ENCODE data around the gene CARMIL1. TPM values are rescaled to one million over a fixed set of nuclear protein-coding genes. Genes with fewer than 3 reads are reported as not detected.

CARMIL1 gene
- total RNA-seq: 1 to 10 TPM; 6.0 to 6.8 TPM

DNA sequence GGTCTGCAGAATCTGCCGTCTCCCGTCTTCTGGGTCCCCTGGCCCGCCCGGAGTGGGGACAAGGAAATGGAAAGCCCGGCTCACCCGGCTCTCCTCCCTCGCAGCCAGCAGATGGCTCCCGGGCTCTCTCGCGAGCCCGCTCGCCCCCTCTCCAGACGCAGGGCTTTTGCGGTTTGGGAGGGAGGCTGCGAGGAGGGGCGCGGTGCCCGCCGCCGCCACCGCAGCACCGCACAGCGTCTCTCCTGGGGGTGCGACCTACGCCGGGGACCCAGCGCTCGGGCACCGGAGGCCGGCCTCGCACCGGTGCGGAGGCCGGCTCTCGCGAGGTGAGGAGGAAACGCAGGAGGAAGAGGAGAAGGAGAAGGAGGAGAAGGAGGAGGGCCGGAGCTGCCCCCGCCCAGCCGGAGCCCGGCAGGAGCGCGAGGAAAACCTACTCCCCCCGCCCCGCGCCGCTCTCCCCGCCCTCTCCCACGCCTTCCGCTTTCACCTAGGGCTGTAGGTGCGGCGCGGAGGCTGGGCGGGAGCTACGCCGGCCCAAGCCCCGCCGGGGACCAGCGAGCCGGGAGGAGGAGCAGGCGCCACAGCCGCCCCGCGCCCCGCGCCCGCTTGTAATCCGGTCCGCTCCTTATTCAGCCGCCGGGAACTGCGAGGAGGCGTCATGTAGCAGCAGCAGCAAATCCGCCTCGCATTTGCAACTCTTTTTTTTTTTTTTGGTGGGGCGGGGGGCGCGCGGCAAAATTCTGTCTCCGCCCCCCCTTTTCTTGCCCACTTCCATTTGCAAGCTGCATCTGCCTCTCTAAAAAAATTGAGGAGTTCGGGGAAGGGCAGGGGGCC is at the start of gene CARMIL1:
TSS of gene CARMIL1 (plus strand) at position 461 of the 834 bp plus-strand sequence. CDS start 422 bp downstream, outside the sequence.
- no peaks in the 10 kb centered on the region for H3K9me3 Mint-ChIP-seq
- peaks cover 12% of the 10 kb centered on the region for H3K4me1 Mint-ChIP-seq
- DNase-seq: peak; percentile 82
- H3K36me3 Mint-ChIP-seq: no peaks in the 10 kb centered on the region
- peak within 1 kb of the TSS; percentile 73 for H3K27ac Mint-ChIP-seq
- H3K4me3 Mint-ChIP-seq: peak within 1 kb of the TSS; percentile 84
- ATAC-seq (ENCODE audit: low read depth): peak; percentile 87
- peaks cover 3% of the 10 kb centered on the region for H3K27me3 Mint-ChIP-seq
- POLR2A ChIA-PET: interaction anchor here (0.5 to 2.6 kb wide), 11 partner anchors 14 to 279 kb away, joined by 3 to 17 read pairs (median 4); no protein-coding TSS in a partner anchor

DNA sequence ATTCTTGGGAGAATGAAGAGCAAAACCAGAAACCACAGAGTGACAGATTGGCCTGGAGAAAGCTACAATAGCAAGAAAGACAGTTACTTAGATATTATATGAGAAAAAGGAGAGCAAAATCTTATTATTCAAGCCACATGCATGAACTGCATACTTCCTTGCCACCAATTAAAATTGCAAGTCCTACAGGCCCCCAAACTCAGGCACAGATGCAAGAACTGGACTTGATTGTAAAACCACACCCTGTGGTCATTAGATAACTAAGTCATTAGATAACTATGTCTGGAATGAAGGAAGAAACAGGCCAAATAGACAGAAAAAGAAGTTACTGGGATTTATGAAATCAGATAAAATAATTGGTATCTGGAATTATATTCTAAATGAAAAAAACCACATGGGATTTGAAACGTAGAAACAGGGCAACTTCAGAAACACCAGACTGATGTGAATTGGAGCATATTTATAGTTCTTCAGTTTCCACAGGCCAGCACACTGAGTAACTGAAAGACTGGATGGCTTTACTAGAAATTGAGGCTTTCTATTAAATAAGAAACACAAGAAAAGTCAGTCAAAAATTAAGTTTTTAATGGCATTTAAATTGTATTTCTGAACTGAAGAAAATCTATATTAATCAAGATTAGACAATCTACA is 49.4 kb upstream of the CARMIL1 start:
- Mint-ChIP-seq H3K4me3 (no peak overlapping the region), H3K27ac (no peak overlapping the region), H3K36me3 (no peaks in the 10 kb centered on the region), H3K27me3 (peaks cover 3% of the 10 kb centered on the region), H3K9me3 (no peaks in the 10 kb centered on the region), H3K4me1 (no peaks in the 10 kb centered on the region)
- ATAC-seq (ENCODE audit: low read depth) (no peak), DNase-seq (no peak)
- POLR2A ChIA-PET: no interaction called here

DNA sequence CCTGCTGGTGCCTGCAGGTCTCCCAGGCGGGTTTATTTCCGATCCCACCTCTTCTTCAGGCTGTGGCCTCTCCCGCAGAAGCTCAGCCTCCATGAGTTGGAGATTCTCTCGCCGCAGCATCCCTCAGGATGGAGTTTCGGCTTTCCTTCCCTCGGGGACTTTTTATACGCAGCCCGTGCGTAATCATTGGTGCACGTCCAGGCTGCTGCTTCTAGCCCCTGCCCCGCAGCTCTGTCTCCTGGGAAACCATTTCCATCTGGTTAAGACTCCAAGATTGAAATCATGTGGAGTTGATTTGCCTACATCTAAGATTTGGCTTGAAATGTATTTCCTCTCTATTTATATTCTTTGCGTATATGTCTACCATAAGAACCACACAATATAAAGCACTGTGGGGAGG is 46.7 kb upstream of the CARMIL1 start:
- ATAC-seq (ENCODE audit: low read depth): no peak
- no peak overlapping the region for H3K4me3 Mint-ChIP-seq
- no peaks in the 10 kb centered on the region for H3K9me3 Mint-ChIP-seq
- DNase-seq: no peak
- peaks cover 8% of the 10 kb centered on the region for H3K27me3 Mint-ChIP-seq
- H3K36me3 Mint-ChIP-seq: no peaks in the 10 kb centered on the region
- no peak overlapping the region for H3K27ac Mint-ChIP-seq
- POLR2A ChIA-PET: no interaction called here
- peaks cover 3% of the 10 kb centered on the region for H3K4me1 Mint-ChIP-seq

DNA sequence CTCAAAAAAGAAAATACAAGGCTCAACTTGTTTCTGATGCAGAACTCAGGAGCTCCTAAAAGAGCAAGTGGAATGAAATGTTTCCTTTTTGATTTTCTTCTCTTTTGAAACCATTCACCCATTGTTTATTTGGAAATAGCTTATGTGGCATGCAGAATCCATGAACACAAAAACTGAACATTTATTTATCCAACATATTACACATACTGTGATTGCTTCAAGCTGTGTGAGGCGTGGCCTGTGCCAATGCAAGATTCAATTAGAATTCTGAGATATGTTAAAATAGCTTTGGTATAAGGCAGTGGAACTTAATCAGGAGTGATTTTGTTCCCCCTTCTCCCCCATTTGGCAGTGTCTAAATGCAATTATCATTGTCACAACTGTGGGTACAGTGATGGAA is 45.9 kb upstream of the CARMIL1 start:
- no peak overlapping the region for H3K27ac Mint-ChIP-seq
- peaks cover 8% of the 10 kb centered on the region for H3K27me3 Mint-ChIP-seq
- H3K9me3 Mint-ChIP-seq: no peaks in the 10 kb centered on the region
- DNase-seq: no peak
- H3K4me1 Mint-ChIP-seq: peaks cover 3% of the 10 kb centered on the region
- H3K36me3 Mint-ChIP-seq: no peaks in the 10 kb centered on the region
- POLR2A ChIA-PET: interaction anchor here (0.7 kb wide), 1 partner anchor 103 kb away, joined by 3 read pairs; no protein-coding TSS in a partner anchor
- no peak for ATAC-seq (ENCODE audit: low read depth)
- no peak overlapping the region for H3K4me3 Mint-ChIP-seq

DNA sequence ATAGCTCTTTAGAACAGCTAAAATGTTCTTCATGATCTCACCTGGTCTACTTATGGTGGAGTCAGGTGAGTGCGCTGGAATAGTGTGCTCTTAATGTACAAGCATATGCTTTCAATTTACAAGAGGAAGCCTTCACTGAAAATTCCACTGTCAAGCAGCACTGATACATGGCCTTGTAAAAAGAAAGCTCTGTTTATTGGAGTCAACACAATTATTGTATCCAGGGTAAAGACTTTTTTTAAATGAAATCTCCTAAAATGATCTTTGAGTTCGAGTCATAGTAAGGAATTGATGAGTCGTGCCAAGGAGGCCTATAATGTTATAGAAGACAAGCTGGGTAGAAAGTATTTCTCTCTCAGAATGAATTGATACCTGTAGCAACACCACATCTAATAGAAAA is 41.6 kb upstream of the CARMIL1 start:
- no peak for DNase-seq
- H3K9me3 Mint-ChIP-seq: no peaks in the 10 kb centered on the region
- no peak overlapping the region for H3K4me3 Mint-ChIP-seq
- POLR2A ChIA-PET: no interaction called here
- no peaks in the 10 kb centered on the region for H3K36me3 Mint-ChIP-seq
- peaks cover 3% of the 10 kb centered on the region for H3K4me1 Mint-ChIP-seq
- H3K27ac Mint-ChIP-seq: no peak overlapping the region
- ATAC-seq (ENCODE audit: low read depth): no peak
- H3K27me3 Mint-ChIP-seq: peaks cover 10% of the 10 kb centered on the region

DNA sequence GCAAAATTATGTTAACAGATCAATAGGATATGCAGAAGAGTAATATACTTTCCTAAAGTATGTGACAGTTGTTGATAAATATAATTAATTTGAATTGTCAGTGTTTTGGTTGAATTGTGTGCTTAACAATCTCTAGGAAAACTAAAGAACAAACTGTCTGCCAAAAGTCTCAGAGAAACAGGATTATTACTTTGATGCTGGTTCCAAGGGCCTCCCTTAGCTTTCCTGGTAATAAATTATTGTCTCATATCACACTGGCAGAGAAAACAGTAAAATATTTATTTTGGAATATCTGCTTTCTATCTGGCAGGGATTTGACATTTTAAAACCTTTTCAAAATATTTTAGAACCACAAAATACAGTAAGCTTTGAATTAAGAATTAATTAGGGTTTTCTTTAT is 40.1 kb upstream of the CARMIL1 start:
- POLR2A ChIA-PET: no interaction called here
- Mint-ChIP-seq H3K4me1 (peaks cover 3% of the 10 kb centered on the region), H3K4me3 (no peak overlapping the region), H3K27ac (no peak overlapping the region), H3K9me3 (no peaks in the 10 kb centered on the region), H3K36me3 (no peaks in the 10 kb centered on the region), H3K27me3 (peaks cover 10% of the 10 kb centered on the region)
- ATAC-seq (ENCODE audit: low read depth) (no peak), DNase-seq (no peak)

DNA sequence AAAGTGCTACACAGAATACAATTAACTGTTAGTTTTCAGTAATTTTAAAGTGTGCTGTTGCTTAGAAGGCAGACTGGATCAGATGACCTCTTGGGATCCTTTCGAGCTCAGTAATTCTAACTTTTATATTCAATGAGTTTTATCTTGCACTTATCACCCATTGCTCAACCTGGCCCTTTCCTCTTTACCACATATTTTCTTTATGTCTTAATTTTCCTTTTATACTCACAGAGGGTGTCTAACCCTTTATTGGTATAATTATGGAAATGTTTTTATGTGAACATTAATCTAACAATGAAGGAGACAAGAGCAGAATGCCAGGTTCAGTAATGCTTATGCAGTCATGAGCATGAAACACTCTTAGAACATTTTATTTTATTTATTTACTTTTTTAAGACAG is 39.7 kb upstream of the CARMIL1 start:
- Mint-ChIP-seq H3K4me1 (peaks cover 3% of the 10 kb centered on the region), H3K36me3 (no peaks in the 10 kb centered on the region), H3K27me3 (peaks cover 10% of the 10 kb centered on the region), H3K4me3 (no peak overlapping the region), H3K9me3 (no peaks in the 10 kb centered on the region), H3K27ac (no peak overlapping the region)
- POLR2A ChIA-PET: no interaction called here
- ATAC-seq (ENCODE audit: low read depth) (no peak), DNase-seq (no peak)

DNA sequence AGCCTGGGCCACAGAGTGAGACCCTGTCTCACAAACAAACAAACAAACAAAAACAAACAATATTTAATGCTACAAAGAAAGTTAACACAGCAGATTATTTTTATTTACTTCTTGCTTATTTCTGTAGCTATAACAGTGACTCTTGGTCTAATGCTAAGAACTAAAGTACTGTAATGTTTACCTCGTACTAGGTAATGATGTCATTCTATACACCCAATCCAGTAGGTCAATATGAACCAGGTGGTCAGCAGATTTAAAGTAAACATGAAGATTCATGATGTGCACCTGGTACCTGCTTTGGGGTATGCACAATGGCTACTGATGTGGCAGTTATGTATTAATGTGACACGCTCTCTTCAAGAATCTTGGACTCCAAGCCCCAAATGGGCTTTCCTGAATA is 36.6 kb upstream of the CARMIL1 start:
- H3K9me3 Mint-ChIP-seq: no peaks in the 10 kb centered on the region
- H3K4me1 Mint-ChIP-seq: no peaks in the 10 kb centered on the region
- POLR2A ChIA-PET: no interaction called here
- no peaks in the 10 kb centered on the region for H3K36me3 Mint-ChIP-seq
- H3K27ac Mint-ChIP-seq: no peak overlapping the region
- DNase-seq: no peak
- H3K4me3 Mint-ChIP-seq: no peak overlapping the region
- no peak for ATAC-seq (ENCODE audit: low read depth)
- H3K27me3 Mint-ChIP-seq: peaks cover 2% of the 10 kb centered on the region

DNA sequence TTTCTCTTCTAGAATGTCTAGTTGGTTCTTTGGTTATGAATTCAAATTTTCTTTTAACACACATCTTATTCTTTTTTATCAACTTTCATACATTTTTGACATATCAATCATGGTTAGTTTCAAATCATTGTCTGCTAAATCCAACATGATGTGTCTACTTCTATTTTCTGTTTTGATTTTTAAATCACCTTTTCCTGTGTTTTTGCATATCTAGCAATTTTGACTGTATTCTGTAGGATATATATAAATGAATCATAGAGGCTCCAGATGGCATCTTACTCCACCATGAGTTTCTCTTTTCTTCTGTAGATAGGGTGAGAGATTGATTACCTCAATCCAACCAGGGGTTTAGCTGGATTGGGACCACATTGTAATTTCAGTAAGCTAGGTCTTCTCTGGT is 34.3 kb upstream of the CARMIL1 start:
- Mint-ChIP-seq H3K4me1 (no peaks in the 10 kb centered on the region), H3K27me3 (peaks cover 2% of the 10 kb centered on the region), H3K27ac (no peak overlapping the region), H3K4me3 (no peak overlapping the region), H3K9me3 (no peaks in the 10 kb centered on the region), H3K36me3 (no peaks in the 10 kb centered on the region)
- DNase-seq: no peak
- POLR2A ChIA-PET: no interaction called here
- ATAC-seq (ENCODE audit: low read depth): no peak

DNA sequence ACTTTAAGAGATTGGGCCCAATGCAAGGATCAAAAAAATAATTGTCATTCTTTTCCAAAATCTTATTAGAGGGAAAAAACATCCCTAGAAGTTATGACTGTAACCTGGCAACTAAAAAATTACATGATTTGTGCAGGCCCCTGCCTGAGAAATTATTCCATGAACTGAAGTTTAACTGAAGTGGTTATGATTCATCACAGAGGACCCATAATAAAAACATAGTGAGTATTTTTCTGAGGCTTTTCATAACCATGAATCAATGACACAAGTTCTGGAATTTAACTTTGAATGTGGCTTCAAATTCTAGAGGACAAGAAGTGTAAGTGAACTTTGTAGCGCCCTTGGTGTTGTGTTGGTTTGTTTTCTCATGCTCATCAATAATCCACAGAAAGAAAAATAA is 31.1 kb upstream of the CARMIL1 start:
- ATAC-seq (ENCODE audit: low read depth): no peak
- POLR2A ChIA-PET: no interaction called here
- peaks cover 3% of the 10 kb centered on the region for H3K27me3 Mint-ChIP-seq
- no peak overlapping the region for H3K27ac Mint-ChIP-seq
- H3K4me1 Mint-ChIP-seq: peaks cover 3% of the 10 kb centered on the region
- no peaks in the 10 kb centered on the region for H3K36me3 Mint-ChIP-seq
- DNase-seq: no peak
- H3K9me3 Mint-ChIP-seq: no peaks in the 10 kb centered on the region
- no peak overlapping the region for H3K4me3 Mint-ChIP-seq

DNA sequence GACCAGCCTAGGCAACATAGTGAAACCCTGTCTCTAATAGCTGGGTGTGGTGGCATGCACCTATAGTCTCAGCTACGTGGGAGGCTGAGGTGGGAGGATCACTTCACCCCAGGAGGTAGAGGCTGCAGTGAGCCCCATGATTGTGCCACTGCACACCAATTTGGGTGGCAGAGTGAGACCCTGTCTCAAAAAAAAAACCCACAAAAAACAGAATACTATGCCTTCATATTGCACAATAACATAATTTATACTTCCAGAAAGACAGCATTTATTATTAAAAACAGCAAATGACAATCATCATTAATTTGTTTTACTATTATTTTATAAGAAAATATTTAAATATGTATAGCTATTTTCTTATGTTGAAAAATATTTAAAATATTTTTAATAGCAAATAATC is 30.0 kb upstream of the CARMIL1 start:
- ATAC-seq (ENCODE audit: low read depth) (no peak), DNase-seq (no peak)
- peaks cover 3% of the 10 kb centered on the region for H3K4me1 Mint-ChIP-seq
- H3K9me3 Mint-ChIP-seq: no peaks in the 10 kb centered on the region
- POLR2A ChIA-PET: no interaction called here
- H3K27ac Mint-ChIP-seq: no peak overlapping the region
- H3K27me3 Mint-ChIP-seq: peaks cover 3% of the 10 kb centered on the region
- no peak overlapping the region for H3K4me3 Mint-ChIP-seq
- H3K36me3 Mint-ChIP-seq: no peaks in the 10 kb centered on the region

DNA sequence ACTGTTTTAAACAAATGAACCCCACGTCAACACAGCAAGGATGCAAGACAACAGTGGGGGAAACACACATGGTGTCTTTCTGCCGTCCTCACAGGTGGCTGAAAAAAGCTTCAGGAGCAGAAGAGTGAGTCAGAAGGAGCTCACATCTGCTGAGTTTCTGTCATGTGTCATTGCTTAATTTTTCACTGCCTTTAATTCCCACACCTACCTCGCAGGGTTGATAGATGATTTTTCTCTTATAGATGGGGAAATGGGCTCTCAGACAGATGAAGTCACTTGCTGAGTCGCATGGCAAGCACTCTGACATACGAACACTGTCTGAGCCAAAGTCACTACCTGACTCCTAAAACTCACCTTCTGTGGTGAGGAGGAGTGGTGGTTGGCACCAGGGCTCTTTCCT is 28.3 kb upstream of the CARMIL1 start:
- no peak overlapping the region for H3K4me3 Mint-ChIP-seq
- POLR2A ChIA-PET: no interaction called here
- H3K27ac Mint-ChIP-seq: no peak overlapping the region
- peaks cover 3% of the 10 kb centered on the region for H3K4me1 Mint-ChIP-seq
- H3K36me3 Mint-ChIP-seq: no peaks in the 10 kb centered on the region
- DNase-seq (no peak), ATAC-seq (ENCODE audit: low read depth) (no peak)
- peaks cover 3% of the 10 kb centered on the region for H3K27me3 Mint-ChIP-seq
- H3K9me3 Mint-ChIP-seq: no peaks in the 10 kb centered on the region

DNA sequence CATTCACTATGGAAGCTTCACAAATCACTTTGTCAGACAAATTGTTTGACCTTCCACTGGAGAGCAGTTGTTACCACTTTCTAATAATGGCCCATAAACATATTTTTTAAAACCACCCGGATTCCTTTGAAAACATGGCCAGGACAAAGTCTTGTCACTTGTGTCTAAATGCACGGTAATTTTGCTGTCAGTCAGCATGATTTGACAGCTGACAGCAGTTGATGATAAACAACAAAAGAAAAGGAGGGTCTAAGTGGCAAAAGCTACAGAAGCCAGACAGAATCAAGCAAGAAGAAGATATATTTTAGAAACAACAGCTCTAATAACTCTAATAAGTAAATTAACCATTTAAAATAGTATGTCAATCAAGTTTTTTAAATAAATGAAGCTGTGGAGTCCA is 27.7 kb upstream of the CARMIL1 start:
- H3K4me3 Mint-ChIP-seq: no peak overlapping the region
- peaks cover 3% of the 10 kb centered on the region for H3K4me1 Mint-ChIP-seq
- no peaks in the 10 kb centered on the region for H3K9me3 Mint-ChIP-seq
- no peak for ATAC-seq (ENCODE audit: low read depth)
- no peak for DNase-seq
- H3K27ac Mint-ChIP-seq: no peak overlapping the region
- no peaks in the 10 kb centered on the region for H3K36me3 Mint-ChIP-seq
- POLR2A ChIA-PET: no interaction called here
- H3K27me3 Mint-ChIP-seq: peaks cover 3% of the 10 kb centered on the region

DNA sequence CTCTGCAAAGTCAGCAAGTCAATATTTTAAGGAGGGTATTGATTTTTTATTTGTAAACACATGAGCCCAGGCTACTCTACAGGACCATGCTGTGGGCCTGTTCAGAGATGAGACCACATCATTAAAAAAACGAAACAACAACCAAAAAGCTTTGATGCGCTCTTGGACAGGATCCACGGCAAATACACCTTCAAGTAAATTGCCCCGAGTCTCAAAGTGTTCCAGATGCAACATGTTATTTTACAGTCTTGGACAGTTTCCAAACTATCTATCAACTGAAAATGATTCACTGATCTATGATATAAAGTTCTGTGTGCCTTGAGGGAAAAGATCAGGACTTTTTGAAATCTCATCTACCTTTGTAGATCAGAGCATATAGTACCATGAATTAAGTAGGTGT is 25.8 kb upstream of the CARMIL1 start:
- peaks cover 3% of the 10 kb centered on the region for H3K27me3 Mint-ChIP-seq

More for the DNA sequence above, 25.8 kb upstream of the CARMIL1 start:
- peaks cover 3% of the 10 kb centered on the region for H3K4me1 Mint-ChIP-seq
- no peaks in the 10 kb centered on the region for H3K36me3 Mint-ChIP-seq
- no peaks in the 10 kb centered on the region for H3K9me3 Mint-ChIP-seq
- POLR2A ChIA-PET: no interaction called here
- H3K27ac Mint-ChIP-seq: no peak overlapping the region
- ATAC-seq (ENCODE audit: low read depth): no peak
- no peak for DNase-seq
- H3K4me3 Mint-ChIP-seq: no peak overlapping the region
